Spleen (tissue), 11 donors: ENCODE data around the gene NBAS. TPM values are rescaled to one million over a fixed set of nuclear protein-coding genes. Genes with fewer than 3 reads are reported as not detected.
"Not testable (repeated sequence)": the region's sequence is repeated elsewhere in the genome, so short reads cannot be mapped to it uniquely, and the experiment has no call there.

Experiments used
- DNase-seq: peaks from one replicate; pipeline ENCODE4 v3.0.0-alpha.2; 2020
- H3K27ac ChIP-seq, 8 donors: fragments of 200-600 bp; sonication (generic) in 7 of 8; 1 replicate in 4 of 8; 2 replicates in 4 of 8; pipeline versions ENCODE4 v1.5.0 to v1.8.0; 2016 to 2021; ENCODE audit warnings: inconsistent platforms in 4 of 8, mild to moderate bottlenecking in 4 of 8, moderate library complexity in 1 of 8
- H3K27me3 ChIP-seq, 7 donors: fragments of 200-600 bp; sonication (generic) in 6 of 7; replicated peaks in 1 of 7; 1 replicate in 4 of 7; 2 replicates in 3 of 7; pipeline versions ENCODE4 v1.5.0 to v1.8.0; 2016 to 2021; ENCODE audit warnings: inconsistent platforms in 3 of 7, mild to moderate bottlenecking in 1 of 7
- H3K36me3 ChIP-seq, 6 donors: fragments of 200-600 bp; sonication (generic) in 5 of 6; 1 replicate in 4 of 6; 2 replicates in 2 of 6; pipeline versions ENCODE4 v1.5.0 to v1.8.0; 2016 to 2021; ENCODE audit warnings: inconsistent platforms in 2 of 6
- H3K4me1 ChIP-seq, 6 donors: fragments of 200-600 bp; sonication (generic) in 5 of 6; 1 replicate in 3 of 6; 2 replicates in 3 of 6; pipeline versions ENCODE4 v1.5.0 to v1.8.0; 2016 to 2021; ENCODE audit warnings: inconsistent platforms in 3 of 6
- H3K4me3 ChIP-seq, 8 donors: fragments of 200-600 bp; sonication (generic) in 7 of 8; 1 replicate in 4 of 8; 2 replicates in 4 of 8; pipeline versions ENCODE4 v1.5.0 to v1.8.0; 2016 to 2021; ENCODE audit warnings: inconsistent platforms in 4 of 8, mild to moderate bottlenecking in 4 of 8, moderate library complexity in 2 of 8
- H3K9me3 ChIP-seq, 8 donors: fragments of 200-600 bp; sonication (generic) in 7 of 8; 1 replicate in 4 of 8; 2 replicates in 4 of 8; pipeline versions ENCODE4 v1.5.0 to v1.8.0; 2016 to 2021; ENCODE audit warnings: inconsistent platforms in 4 of 8
- CTCF ChIP-seq, 11 experiments: fragments of 200-600 bp in 7 of 11; fragments of 450-650 bp in 4 of 11; sonication (generic) in 4 of 11; IDR thresholded peaks in 8 of 11; conservative IDR thresholded peaks in 3 of 11; 1 replicate in 7 of 11; 2 replicates in 4 of 11; pipeline versions ENCODE4 v1.4.0 to v1.8.0; 2016 to 2021; ENCODE audit warnings: antibody characterized with exemption in 11 of 11, inconsistent platforms in 4 of 11, mild to moderate bottlenecking in 1 of 11
- POLR2A ChIP-seq, 3 donors: fragments of 450-650 bp; IDR thresholded peaks; one replicate each; pipeline ENCODE4 v1.5.1; 2017; ENCODE audit warnings: antibody characterized with exemption in 3 of 3, mild to moderate bottlenecking in 1 of 3
- POLR2AphosphoS5 ChIP-seq, 3 donors: sonication (generic); formaldehyde crosslinking; IDR thresholded peaks; one replicate each; pipeline ENCODE4 v1.5.1; 2017; ENCODE audit warnings: antibody characterized with exemption in 3 of 3
- WGBS, 5 donors: extraction: QIAGEN DNeasy Blood & Tissue Kit in 3 of 5; methylation state at CpG; one replicate each; pipeline versions ENCODE4 v1.1.5 to v1.1.7; 2013 to 2018; 5-methylcytosine and 5-hydroxymethylcytosine counted together
- intact Hi-C: fragments of 100-400 bp; cut with DNase I; formaldehyde crosslinking; loops from one replicate; pipeline ENCODE4 v1.15.0; 2023; ENCODE audit warnings: low total_unique reads
- polyA plus RNA-seq, 3 donors: library from polyadenylated mRNA; stranded (reverse); fragments of 200-250 nt; gene quantifications; one replicate each; pipeline ENCODE4 v1.2.1, GENCODE V29; 2013
- total RNA-seq, 7 donors: library from RNA; depleted of rRNA in 3 of 7; stranded (reverse); fragments of >200 nt in 3 of 7; fragmentation: NEBNext Ultra II Directional in 4 of 7; extraction: Animal tissue kit (Norgen Biotek cat#: 25700) in 4 of 7; gene quantifications; one replicate each; pipeline versions ENCODE4 v1.1.0 to v1.2.1, GENCODE V29; 2016 to 2021
- donor health status: healthy with polysubstance abuse.
- donor health status: DM: no; HTN: no; CAD: no; lungs with moderate emphysema.
- donor health status: DM: no; HTN: no; CAD: no.
- donor health status: Bipolar disorder and iron deficiency.
- donor health status: healthy.
- donor health status: DM: no; HTN: no; CAD: no.
- donor health status: DM: yes; HTN: yes; CAD: no.

Gene NBAS
- total and polyA plus RNA-seq, 10 donors: 21.1 to 49.0 (median 40.9) TPM

GRCh38 chr2:15331787-15332186 is 229.3 kb downstream of the NBAS start:
- TF ChIP-seq CTCF (IDR thresholded peaks at IDR 0.05 in 8 of 11, conservative IDR thresholded peaks at IDR 0.05 in 3 of 11): no peak
- no peak for TF ChIP-seq POLR2AphosphoS5 (IDR thresholded peaks at IDR 0.05)
- TF ChIP-seq POLR2A (IDR thresholded peaks at IDR 0.05): no peak

GRCh38 chr2:15325296-15325695 is 235.8 kb downstream of the NBAS start:
- DNase-seq: no peak
- intact Hi-C loops: no loop called here
- TF ChIP-seq POLR2AphosphoS5 (IDR thresholded peaks at IDR 0.05) (no peak), POLR2A (IDR thresholded peaks at IDR 0.05) (no peak), CTCF (IDR thresholded peaks at IDR 0.05 in 8 of 11, conservative IDR thresholded peaks at IDR 0.05 in 3 of 11) (no peak)
- Histone ChIP-seq H3K27me3 (no peaks in the 10 kb centered on the region), H3K27ac (no peak overlapping the region), H3K4me1 (no peaks in the 10 kb centered on the region), H3K36me3 (peaks cover 0 to 94% (median 37%) of the 10 kb centered on the region in 6 donors), H3K4me3 (no peak overlapping the region), H3K9me3 (peaks cover 0 to 22% (median 18%) of the 10 kb centered on the region in 8 donors)
- 74 to 97% (median 85%) methylated on average over 1 of the region's 1 CpG for WGBS, 5 donors

More at GRCh38 chr2:15331787-15332186, 229.3 kb downstream of the NBAS start:
- intact Hi-C loops: no loop called here
- Histone ChIP-seq H3K36me3 (peaks cover 0 to 57% (median 32%) of the 10 kb centered on the region in 6 donors), H3K4me3 (no peak overlapping the region), H3K27me3 (no peaks in the 10 kb centered on the region), H3K9me3 (no peaks in the 10 kb centered on the region), H3K4me1 (no peaks in the 10 kb centered on the region), H3K27ac (no peak overlapping the region)
- WGBS, 5 donors: 62 to 94% (median 81%) methylated on average over 2 of the region's 2 CpGs
- no peak for DNase-seq

GRCh38 chr2:15323227-15323626 is 237.9 kb downstream of the NBAS start:
- intact Hi-C loops: no loop called here
- Histone ChIP-seq H3K9me3 (peaks cover 3 to 42% (median 38%) of the 10 kb centered on the region in 8 donors), H3K27ac (no peak overlapping the region), H3K4me3 (no peak overlapping the region), H3K27me3 (no peaks in the 10 kb centered on the region), H3K36me3 (peaks cover 0 to 93% (median 20%) of the 10 kb centered on the region in 6 donors), H3K4me1 (no peaks in the 10 kb centered on the region)
- 83 to 100% (median 98%) methylated on average over 1 of the region's 1 CpG for WGBS, 5 donors
- DNase-seq: no peak
- TF ChIP-seq CTCF (IDR thresholded peaks at IDR 0.05 in 8 of 11, conservative IDR thresholded peaks at IDR 0.05 in 3 of 11) (no peak), POLR2AphosphoS5 (IDR thresholded peaks at IDR 0.05) (no peak), POLR2A (IDR thresholded peaks at IDR 0.05) (no peak)

GRCh38 chr2:15321481-15321880 is 239.7 kb downstream of the NBAS start:
- H3K27ac ChIP-seq, H3K4me1 ChIP-seq, H3K27me3 ChIP-seq, H3K4me3 ChIP-seq, intact Hi-C loops, DNase-seq: not testable (repeated sequence)
- peaks cover 0 to 91% (median 10%) of the 10 kb centered on the region in 6 donors for H3K36me3 ChIP-seq
- WGBS, 5 donors: 43 to 71% (median 61%) methylated on average over 4 of the region's 4 CpGs
- H3K9me3 ChIP-seq: peaks cover 3 to 48% (median 43%) of the 10 kb centered on the region in 8 donors
